SH-SY5Y (cell line): ENCODE data around the gene MSI2.

Experiments used
- GATA2 ChIP-seq: IDR thresholded peaks from 2 replicates; pipeline ENCODE4 v1.6.1; 2011; ENCODE audit warnings: mild to moderate bottlenecking, low read depth, low read length
- GATA3 ChIP-seq: IDR thresholded peaks from 2 replicates; pipeline ENCODE4 v1.6.1; 2011; ENCODE audit warnings: low read depth, mild to moderate bottlenecking, low read length, moderate library complexity

- TF ChIP-seq GATA2 (no peak), GATA3 (no peak)
These were observed 387 bp downstream of the MSI2 start for GRCh38 chr17:57256708-57257112.
